Stomach (tissue), 4 donors: Measurements from ENCODE around the gene RELB.

Experiments
- CTCF ChIP-seq, 7 experiments: fragments of 450-650 bp in 4 of 7; fragments of 200-600 bp in 3 of 7; sonication (generic) in 3 of 7; IDR thresholded peaks; one replicate each; pipeline ENCODE4 v1.5.1; 2016 to 2019; ENCODE audit warnings: antibody characterized with exemption in 7 of 7, control low read depth in 2 of 7, mild to moderate bottlenecking in 1 of 7
- EP300 ChIP-seq: sonication (generic); formaldehyde crosslinking; IDR thresholded peaks from one replicate; pipeline ENCODE4 v1.6.1; 2017; ENCODE audit warnings: antibody characterized with exemption
- POLR2A ChIP-seq, 4 donors: fragments of 450-650 bp; IDR thresholded peaks; one replicate each; pipeline ENCODE4 v1.6.1; 2016; ENCODE audit warnings: antibody characterized with exemption in 4 of 4, control low read depth in 2 of 4, mild to moderate bottlenecking in 1 of 4, moderate library complexity in 1 of 4
- POLR2AphosphoS5 ChIP-seq, 3 donors: sonication (generic); formaldehyde crosslinking; IDR thresholded peaks; one replicate each; pipeline ENCODE4 v1.6.1; 2016; ENCODE audit warnings: antibody characterized with exemption in 3 of 3

DNA sequence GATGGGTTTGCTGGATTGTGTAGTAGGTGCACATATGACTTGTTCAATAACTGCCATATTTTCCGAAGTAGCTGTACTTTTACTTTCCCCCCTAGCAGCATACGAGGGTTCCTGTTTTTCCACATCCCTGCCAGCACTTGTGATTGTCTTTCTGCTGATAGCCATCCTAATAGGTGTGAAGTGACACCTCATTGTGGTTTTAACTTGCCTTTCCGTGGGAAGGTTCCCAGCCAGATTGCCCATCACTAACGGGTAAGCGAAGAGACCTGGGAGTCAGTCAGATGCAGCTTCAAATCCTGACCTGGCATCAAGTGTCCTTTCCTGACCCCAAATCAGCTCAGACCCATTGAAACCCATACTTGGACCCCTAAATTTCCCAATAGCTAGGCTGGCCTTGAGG lies 41.6 kb upstream of the RELB start:
- TF ChIP-seq POLR2A (IDR thresholded peaks at IDR 0.05): no peak
- no peak for TF ChIP-seq CTCF (IDR thresholded peaks at IDR 0.05)
- TF ChIP-seq POLR2AphosphoS5 (IDR thresholded peaks at IDR 0.05): no peak
- no peak for TF ChIP-seq EP300
